GM12874 (cell line): ENCODE results near the gene SLC6A4.

Experiments
- CTCF ChIP-seq: IDR thresholded peaks from 2 replicates; pipeline ENCODE4 v1.5.1; 2011; ENCODE audit warnings: low read depth, mild to moderate bottlenecking, control low read depth, low read length, moderate library complexity; ENCODE audit not compliant: insufficient read depth

SLC6A4 gene

GRCh38 chr17:30232824-30233427 is 2.6 kb downstream of the SLC6A4 start:
- no peak for TF ChIP-seq CTCF

GRCh38 chr17:30232015-30232823 is 3.3 kb downstream of the SLC6A4 start:
- TF ChIP-seq CTCF, result no peak

- TF ChIP-seq CTCF, result no peak
Observed at GRCh38 chr17:30230596-30231125, 4.8 kb downstream of the SLC6A4 start.

- no peak for TF ChIP-seq CTCF
Observed at GRCh38 chr17:30229012-30229411, 6.5 kb downstream of the SLC6A4 start.

- TF ChIP-seq CTCF, result no peak
Observed at GRCh38 chr17:30228011-30228410, 7.5 kb downstream of the SLC6A4 start.

GRCh38 chr17:30226878-30227277 is 8.6 kb downstream of the SLC6A4 start:
- TF ChIP-seq CTCF, result no peak

- no peak for TF ChIP-seq CTCF
Observed at GRCh38 chr17:30225919-30226553, 9.5 kb downstream of the SLC6A4 start.
